ENCODE data around the gene ZNF282. TPM values are rescaled to one million over a fixed set of nuclear protein-coding genes. Genes with fewer than 3 reads are reported as not detected.

ZNF282 gene
- total RNA-seq, 1 donor from 2014 or later = 24.5 TPM

- no peak overlapping the region for H3K4me3 Mint-ChIP-seq (ENCODE audit: unreplicated experiment)
- H3K4me1 Mint-ChIP-seq (ENCODE audit: low read depth) = no peaks in the 10 kb centered on the region
- H3K36me3 Mint-ChIP-seq (ENCODE audit: low read depth) = peaks cover 23% of the 10 kb centered on the region
- DNase-seq (ENCODE audit: low spot score) = no peak
- no peak for TF ChIP-seq CTCF (IDR thresholded peaks at IDR 0.05)
- H3K9me3 Mint-ChIP-seq (ENCODE audit: low read depth) = no peaks in the 10 kb centered on the region
- no peak overlapping the region for H3K27ac Mint-ChIP-seq (ENCODE audit: unreplicated experiment)
- no peaks in the 10 kb centered on the region for H3K27me3 Mint-ChIP-seq (ENCODE audit: low read depth)
These were observed 59.8 kb downstream of the ZNF282 start for GRCh38 chr7:149255174-149255573.

GRCh38 chr7:149256568-149256967, 61.2 kb downstream of the ZNF282 start:
- no peak for TF ChIP-seq CTCF (IDR thresholded peaks at IDR 0.05)
- Mint-ChIP-seq H3K27me3 (ENCODE audit: low read depth) (no peaks in the 10 kb centered on the region), H3K9me3 (ENCODE audit: low read depth) (no peaks in the 10 kb centered on the region), H3K4me1 (ENCODE audit: low read depth) (peaks cover 6% of the 10 kb centered on the region), H3K4me3 (ENCODE audit: unreplicated experiment) (no peak overlapping the region), H3K36me3 (ENCODE audit: low read depth) (peaks cover 18% of the 10 kb centered on the region), H3K27ac (ENCODE audit: unreplicated experiment) (no peak overlapping the region)
- no peak for DNase-seq (ENCODE audit: low spot score)

GRCh38 chr7:149257146-149257545, 61.8 kb downstream of the ZNF282 start:
- Mint-ChIP-seq H3K36me3 (ENCODE audit: low read depth) (peaks cover 17% of the 10 kb centered on the region), H3K27ac (ENCODE audit: unreplicated experiment) (no peak overlapping the region), H3K9me3 (ENCODE audit: low read depth) (no peaks in the 10 kb centered on the region), H3K4me3 (ENCODE audit: unreplicated experiment) (no peak overlapping the region), H3K27me3 (ENCODE audit: low read depth) (no peaks in the 10 kb centered on the region), H3K4me1 (ENCODE audit: low read depth) (peaks cover 8% of the 10 kb centered on the region)
- DNase-seq (ENCODE audit: low spot score) = no peak
- TF ChIP-seq CTCF (IDR thresholded peaks at IDR 0.05) = no peak

GRCh38 chr7:149261316-149261828, 66.0 kb downstream of the ZNF282 start:
- Mint-ChIP-seq H3K27ac (ENCODE audit: unreplicated experiment) (peak overlapping the region; percentile 95), H3K36me3 (ENCODE audit: low read depth) (peaks cover 9% of the 10 kb centered on the region), H3K4me3 (ENCODE audit: unreplicated experiment) (peak overlapping the region; percentile 81), H3K4me1 (ENCODE audit: low read depth) (peaks cover 29% of the 10 kb centered on the region), H3K9me3 (ENCODE audit: low read depth) (no peaks in the 10 kb centered on the region), H3K27me3 (ENCODE audit: low read depth) (no peaks in the 10 kb centered on the region)
- DNase-seq (ENCODE audit: low spot score) = no peak
- TF ChIP-seq CTCF (IDR thresholded peaks at IDR 0.05) = no peak

- H3K36me3 Mint-ChIP-seq (ENCODE audit: low read depth) = peaks cover 11% of the 10 kb centered on the region
- peak within 1 kb of the TSS; percentile 95 for H3K27ac Mint-ChIP-seq (ENCODE audit: unreplicated experiment)
- peak; percentile 90 for TF ChIP-seq CTCF (IDR thresholded peaks at IDR 0.05)
- no peaks in the 10 kb centered on the region for H3K27me3 Mint-ChIP-seq (ENCODE audit: low read depth)
- H3K9me3 Mint-ChIP-seq (ENCODE audit: low read depth) = no peaks in the 10 kb centered on the region
- no peak for DNase-seq (ENCODE audit: low spot score)
- H3K4me3 Mint-ChIP-seq (ENCODE audit: unreplicated experiment) = peak within 1 kb of the TSS; percentile 81
- H3K4me1 Mint-ChIP-seq (ENCODE audit: low read depth) = peaks cover 29% of the 10 kb centered on the region
These were observed 66.7 kb downstream of the ZNF282 start, which contains the start of gene ZNF783 for GRCh38 chr7:149261829-149262617. Gene ZNF783 (plus strand): TSS chr7:149262196. CDS start chr7:149262334, 138 bp downstream.
